Right ventricle myocardium superior (tissue), 1 donor: ENCODE results near the gene XYLT1. TPM values are rescaled to one million over a fixed set of nuclear protein-coding genes. Genes with fewer than 3 reads are reported as not detected.

Experiments
- ATAC-seq: fragments of 200-7000 bp; cut with Tn5 transposase; one replicate; pipeline ENCODE4 v1.9.1; 2020; ENCODE audit warnings: mild to moderate bottlenecking; ENCODE audit not compliant: poor library complexity
- DNase-seq: peaks from one replicate; pipeline ENCODE4 v3.0.0-alpha.2; 2020
- intact Hi-C: fragments of 100-400 bp; cut with DNase I; formaldehyde crosslinking; loops from one replicate; pipeline ENCODE4 v1.11.2; 2022
- total RNA-seq: library from RNA; stranded (reverse); fragmentation: NEBNext Ultra II Directional; extraction: Animal tissue kit (Norgen Biotek cat#: 25700); gene quantifications from one replicate; pipeline ENCODE4 v1.2.1, GENCODE V29; 2021
- donor health status: DM: no; HTN: yes; CAD: no; lungs with severe emphysema.

The XYLT1 gene
- total RNA-seq, 1 donor from 2014 or later: 1.7 TPM

DNA sequence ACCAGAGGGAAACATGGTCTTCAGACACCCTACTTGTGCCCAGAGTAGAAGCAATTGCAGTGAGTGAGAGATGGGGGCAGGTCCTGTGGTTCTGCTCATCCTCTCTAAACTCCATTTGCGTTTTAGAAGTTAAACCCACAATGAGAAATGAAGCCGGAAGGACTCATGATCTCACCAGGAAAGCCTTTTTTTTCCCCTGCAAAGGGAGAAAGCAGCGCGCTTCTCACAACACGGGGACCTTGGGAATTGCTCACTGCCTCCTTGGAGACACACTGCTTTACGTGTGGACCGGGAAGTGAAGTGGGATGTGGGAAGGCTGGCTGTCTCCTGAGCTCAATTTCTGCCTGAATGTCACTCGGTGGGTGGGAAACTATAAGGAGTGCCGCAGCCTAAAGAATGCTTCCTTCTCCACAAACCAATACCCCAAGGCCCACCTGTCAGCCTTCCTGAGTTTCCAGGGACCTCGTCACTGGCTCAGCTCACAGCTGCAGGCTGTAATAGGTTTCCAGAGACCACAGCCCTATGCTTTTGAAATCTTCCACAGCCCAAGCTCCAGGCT lies 365.4 kb downstream of the XYLT1 start:
- ATAC-seq (no peak), DNase-seq (no peak)
- intact Hi-C loops: no loop called here

DNA sequence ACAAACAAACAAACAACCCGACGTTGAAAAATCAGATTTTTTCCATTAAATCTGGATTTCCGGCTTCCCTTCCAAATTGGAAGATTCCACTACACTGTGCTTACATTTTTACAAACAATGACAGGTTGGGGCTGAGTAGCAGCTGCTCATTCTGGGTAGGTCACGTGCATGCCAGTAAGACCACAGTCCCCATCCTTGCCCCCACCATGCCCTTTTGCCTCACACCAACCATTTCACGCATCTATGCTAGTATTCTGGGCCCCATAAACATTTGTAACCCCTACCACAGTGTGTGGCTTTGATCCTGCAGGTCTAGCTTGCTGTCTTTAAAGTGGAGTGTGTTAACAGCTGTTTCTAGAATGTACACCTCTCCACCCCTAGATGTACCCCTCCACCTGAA lies 366.1 kb downstream of the XYLT1 start:
- DNase-seq: no peak
- no peak for ATAC-seq
- intact Hi-C loops: no loop called here

DNA sequence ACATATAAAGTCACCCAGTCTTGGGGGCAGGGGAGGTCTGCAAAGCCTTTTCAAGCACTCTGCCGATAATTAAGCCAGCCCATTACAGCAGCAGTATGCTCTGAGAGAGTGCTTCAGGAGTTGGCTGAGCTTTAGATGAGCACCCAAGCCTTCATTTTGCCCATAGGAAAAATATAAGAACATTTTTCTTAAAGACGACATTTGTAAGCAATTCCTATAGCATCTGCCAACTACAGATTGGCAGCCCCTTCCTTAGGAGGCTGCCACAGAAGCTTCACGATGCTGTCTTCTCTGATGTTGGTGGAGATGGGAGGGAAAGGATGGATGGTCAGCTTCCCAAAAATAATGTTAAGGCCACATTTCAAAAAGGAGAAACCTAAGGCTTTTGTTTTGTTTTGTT lies 367.5 kb downstream of the XYLT1 start:
- intact Hi-C loops: no loop called here
- DNase-seq: no peak
- ATAC-seq: no peak

DNA sequence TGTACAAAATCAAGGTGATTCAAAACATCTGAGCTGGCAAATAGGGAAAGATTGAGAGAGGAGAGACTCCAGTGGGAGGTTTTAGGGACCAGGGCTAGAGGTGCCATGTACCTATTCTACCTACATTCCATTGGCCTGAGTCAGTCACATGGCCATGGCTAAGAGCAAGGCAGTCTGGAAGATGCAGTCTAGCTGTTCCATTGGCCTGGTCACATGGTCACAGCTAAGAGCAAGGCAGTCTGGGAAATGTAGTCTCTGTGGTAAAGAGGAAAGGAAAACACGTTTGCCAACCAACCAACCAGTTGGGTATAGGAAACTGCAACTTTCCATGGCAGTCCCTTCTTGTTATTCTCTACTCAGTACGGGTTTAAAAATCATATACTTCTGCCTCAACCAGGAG lies 369.1 kb downstream of the XYLT1 start:
- intact Hi-C loops: no loop called here
- no peak for ATAC-seq
- no peak for DNase-seq

DNA sequence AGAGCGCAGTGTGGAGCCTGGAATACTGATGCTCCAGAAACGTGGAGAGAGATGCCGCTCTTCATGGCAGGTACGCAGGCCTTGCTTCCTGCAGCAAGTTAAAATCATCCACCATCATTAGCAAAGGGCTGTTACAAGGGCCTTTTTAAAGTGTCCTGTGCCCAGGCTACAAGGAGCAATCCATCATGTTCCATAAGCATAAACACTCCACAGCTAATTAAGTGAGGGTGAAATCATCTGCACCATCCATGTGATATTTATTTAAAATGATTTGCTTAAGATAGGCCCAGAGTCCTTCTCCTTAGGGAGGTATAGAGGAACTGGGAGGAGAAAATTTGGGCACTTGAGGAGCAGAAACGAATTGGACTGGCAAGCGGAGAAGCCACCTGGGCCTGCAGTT lies 372.1 kb downstream of the XYLT1 start:
- intact Hi-C loops: no loop called here
- DNase-seq (no peak), ATAC-seq (no peak)

DNA sequence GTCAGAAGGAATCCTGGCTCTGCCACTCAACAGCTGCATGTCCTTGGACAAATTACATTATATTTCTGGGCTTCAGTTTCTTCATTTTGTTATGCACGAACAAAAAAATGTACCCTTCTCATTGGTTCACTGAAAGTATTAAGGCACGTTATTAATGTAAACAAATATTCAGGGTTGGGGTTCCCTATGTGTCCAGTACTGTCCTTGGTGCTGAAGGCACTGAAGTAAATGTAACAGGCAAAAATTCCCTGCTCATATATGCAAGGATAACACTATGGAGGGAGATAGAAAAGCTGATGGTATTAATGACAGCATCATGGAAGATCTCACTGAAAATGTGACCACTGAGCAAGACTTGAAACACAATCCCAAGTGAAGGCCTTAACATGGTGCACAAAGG lies 386.6 kb downstream of the XYLT1 start:
- intact Hi-C loops: no loop called here
- ATAC-seq: no peak
- no peak for DNase-seq

DNA sequence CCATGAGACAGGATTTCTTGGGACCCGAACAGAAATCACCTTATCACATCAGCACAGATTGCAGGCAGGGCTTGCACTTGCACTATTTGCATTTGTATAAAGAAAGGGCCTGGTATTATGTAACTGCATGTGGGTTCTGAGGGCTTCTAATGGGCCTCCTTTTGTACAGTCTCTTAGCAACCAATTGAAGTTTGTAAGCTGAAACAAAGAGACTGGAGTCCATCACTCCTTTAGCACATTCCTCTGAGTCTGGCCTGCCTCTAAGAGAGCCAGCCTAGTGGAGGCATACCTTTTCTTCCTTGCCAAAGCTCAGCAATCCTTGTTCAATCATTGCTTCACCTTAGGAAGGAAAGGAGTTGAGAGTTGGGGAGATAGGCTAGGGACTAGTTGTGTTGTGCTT lies 387.1 kb downstream of the XYLT1 start:
- no peak for ATAC-seq
- DNase-seq: no peak
- intact Hi-C loops: no loop called here

DNA sequence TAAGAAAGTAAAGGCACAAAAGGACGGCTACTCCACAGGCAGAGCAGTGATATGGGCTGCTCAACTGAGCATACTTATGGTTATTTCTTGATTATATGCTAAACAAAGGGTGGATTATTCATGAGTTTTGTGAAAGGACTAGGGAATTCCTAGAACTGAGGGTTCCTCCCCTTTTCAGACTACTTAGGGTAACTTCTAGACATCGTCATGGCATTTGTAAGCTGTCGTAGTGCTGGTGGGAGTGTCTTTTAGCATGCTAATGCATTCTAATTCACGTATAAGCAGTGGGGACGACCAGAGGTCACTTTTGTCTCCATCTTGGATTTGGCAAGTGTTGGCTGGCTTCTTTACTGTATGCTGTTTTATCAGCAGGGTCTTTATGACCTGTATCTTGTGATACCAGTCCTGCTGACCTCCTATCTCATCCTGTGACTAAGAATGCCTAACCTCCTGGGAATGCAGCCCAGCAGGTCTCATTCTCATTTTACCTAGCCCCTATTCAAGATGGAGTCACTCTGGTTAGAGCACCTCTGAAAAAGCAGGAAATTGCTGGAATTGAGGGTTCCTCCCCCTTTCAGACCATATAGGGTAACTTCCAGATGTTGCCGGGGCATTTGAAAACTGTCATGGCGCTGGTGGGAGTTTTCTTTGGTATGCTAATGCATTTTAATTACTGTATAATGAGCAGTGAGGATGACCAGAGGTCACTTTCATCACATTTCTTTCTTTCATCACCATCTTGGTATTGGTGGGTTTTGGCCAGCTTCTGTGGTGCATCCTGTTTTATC lies 388.5 kb downstream of the XYLT1 start:
- DNase-seq (no peak), ATAC-seq (no peak)
- intact Hi-C loops: no loop called here

DNA sequence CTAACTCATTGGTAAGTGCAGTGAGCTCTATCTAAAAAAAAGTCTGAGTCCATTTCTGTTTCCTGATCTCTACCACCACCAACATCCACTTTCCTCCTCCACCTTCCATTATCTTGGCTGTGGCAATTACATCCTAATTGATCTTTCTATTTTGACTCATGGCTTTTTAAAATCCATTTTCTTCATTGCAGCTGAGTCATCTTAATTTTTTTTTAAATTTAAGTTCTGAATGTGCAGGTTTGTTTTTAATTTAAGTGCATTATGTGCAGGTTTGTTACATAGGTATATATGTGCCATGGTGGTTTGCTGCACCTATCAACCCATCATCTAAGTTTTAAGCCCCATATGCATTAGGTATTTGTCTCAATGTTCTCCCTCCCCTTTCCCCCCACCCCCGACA lies 390.7 kb downstream of the XYLT1 start:
- ATAC-seq (no peak), DNase-seq (no peak)
- intact Hi-C loops: no loop called here

DNA sequence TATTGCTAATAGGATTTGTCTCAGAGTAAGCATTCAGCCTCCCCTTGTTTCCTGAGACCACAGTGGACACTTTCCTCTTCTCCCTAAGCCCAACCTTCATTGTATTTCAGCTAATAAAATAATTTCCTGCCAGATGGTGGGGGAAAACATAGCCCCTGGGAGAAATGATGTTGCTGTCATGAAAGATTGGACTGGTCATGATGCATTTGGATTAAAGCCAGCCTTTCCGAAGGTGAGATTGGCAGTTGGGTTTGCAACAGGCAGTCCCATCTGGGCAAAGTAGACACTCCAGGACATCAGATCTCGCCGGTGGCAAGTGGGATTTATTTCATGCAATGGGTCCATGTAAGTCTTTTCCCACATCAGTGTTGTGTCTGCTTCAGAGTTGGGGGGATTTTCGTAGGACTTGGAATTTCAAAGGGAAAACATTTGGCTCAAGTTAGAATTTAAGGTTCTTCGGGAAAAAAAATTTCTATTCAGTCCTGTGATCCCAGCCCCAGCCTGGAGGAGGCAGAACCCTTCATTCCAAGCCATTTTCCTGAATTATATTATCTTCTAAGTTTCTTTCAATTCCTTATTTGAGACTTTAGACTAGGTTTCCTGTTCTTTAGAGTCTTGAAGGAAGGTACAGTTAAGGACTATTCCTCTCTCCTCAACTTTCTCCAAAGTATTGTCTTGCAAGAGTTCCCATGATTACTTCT lies 391.7 kb downstream of the XYLT1 start:
- DNase-seq (no peak), ATAC-seq (no peak)
- intact Hi-C loops: no loop called here

DNA sequence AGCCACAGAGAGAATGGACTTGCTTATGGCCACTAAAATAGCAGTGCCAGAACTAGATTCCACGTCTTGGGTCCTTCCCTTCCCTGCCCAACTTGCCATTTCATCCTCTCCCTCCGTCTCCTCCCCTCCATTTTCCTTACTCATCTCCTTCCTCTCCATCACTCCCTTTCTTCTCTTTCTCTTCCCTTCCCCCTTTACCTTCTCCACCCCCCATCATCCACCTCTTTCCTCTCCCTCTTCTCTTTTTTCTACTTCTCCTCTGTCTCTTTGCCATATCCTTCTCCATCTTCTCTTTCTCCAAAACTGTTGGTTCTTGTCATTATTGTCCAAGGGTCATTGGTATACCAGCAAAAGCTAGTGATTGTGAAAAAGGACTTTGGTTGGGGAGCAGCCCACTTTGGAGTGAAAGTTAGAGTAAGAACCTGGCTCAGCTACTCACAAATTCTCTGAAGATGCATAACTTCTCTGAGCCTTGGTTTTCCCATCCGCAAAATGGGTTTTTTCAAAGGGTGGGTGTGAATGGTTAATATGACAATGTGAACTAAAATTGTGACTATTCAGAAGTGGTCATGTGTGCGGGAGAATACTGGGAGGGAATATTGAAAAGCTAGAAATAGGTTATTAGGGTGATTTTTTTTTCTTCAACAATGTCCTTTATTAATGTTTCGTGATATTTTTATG lies 393.8 kb downstream of the XYLT1 start:
- DNase-seq (no peak), ATAC-seq (no peak)
- intact Hi-C loops: no loop called here

DNA sequence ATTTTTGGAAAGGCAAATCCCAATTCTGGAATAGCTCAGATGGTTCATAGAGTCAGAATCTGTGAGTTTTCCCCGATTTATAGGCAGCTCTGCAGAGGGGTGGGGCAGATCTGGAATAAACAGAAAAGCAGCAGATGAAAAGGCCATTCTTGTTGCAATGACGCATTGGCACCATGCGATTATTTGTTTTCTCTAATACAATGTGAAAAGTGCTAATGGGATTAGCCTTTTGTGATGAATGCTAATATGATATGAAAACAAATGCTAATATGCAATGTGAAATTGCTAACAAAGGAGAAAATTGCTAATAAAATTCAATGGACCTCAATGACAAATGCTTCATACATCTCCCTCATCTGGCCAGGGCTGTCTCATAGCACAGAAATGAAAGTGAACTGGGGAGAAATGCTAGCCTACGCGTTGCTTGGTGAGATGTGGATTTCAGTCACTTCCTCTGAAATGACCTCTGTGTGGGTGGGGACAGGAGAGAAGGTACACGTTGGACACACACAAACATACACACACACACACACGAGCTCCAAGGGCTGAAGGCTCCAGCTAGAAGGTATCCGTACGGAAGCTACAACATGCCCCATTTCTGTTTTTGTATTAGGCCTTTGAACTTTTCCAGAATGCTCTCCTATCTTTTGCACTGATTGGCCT lies 394.5 kb downstream of the XYLT1 start:
- intact Hi-C loops: no loop called here
- ATAC-seq (no peak), DNase-seq (no peak)

DNA sequence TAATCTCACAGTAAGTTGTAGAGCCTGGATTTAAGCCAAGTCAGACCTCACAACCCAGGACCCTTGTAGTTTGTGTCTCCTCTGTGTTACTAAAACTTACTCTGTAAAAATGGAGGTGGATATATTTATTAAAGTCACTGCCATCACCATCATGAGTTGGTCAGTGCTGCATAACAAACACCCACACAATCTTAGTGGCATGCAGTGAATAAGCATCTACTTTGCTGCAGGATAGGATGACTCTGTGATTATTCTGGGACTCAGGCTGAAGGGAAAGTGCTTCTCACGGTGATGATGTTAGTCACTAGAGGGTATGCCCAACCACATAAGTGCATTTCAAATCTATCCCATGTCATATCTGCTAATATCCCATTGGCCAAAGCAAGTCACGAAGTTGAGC lies 398.7 kb downstream of the XYLT1 start:
- intact Hi-C loops: no loop called here
- no peak for ATAC-seq

DNA sequence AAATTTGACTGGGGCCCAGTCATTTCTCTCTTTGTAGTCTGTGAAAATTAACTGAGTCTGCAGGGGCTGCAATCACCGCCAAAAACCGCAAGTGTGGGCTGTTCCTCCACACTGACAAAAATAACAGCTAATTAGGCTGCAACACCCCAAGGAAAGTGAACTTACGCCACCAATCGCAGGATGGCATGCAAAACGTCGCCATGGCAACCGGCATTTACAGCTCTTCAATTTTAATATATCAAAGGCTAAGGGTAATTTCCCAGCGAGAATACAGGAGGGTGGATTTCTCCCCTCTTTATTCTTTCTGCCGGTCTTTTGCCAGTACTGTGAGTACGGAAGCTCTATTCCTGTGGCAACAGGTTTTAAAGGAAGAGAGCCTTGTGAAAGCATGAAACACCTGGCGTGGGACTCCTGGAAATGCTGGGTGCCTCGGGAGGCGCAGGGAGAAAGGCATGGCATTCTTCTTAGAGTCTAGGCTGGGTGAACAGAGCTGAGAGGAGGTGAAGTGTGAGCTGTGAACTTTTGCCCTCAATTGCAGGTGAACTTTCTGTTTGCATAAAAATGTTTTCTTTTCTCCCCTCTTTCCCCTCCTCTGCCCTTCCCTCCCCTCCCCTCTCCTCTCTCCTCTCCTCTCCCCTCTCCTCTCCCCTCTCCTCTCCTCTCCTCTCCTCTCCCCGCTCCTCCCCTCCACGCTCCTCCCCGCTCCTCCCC lies 399.7 kb downstream of the XYLT1 start:
- DNase-seq (peak; percentile 54), ATAC-seq (no peak)
- intact Hi-C loops: no loop called here

More for the DNA sequence above, 398.7 kb downstream of the XYLT1 start:
- no peak for DNase-seq

DNA sequence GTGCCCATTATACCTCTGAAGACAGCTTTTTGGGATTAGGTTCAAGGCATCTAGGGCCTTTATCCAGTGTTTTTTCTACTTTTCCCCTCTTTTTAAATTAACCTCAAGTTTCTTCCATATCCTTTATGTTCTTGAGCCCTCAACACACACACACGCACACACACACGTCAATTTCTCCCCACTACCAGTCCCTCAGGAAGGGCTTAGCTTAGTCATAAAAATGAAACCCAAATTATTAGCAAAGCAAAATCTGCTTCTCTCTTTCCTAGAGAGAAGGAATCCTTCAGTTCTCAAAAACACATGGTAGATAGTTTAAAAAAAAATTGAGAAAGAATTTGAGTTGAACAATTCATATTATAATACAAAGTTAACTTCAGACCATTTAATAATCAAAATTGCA lies 401.1 kb downstream of the XYLT1 start:
- intact Hi-C loops: no loop called here
- DNase-seq (no peak), ATAC-seq (no peak)

DNA sequence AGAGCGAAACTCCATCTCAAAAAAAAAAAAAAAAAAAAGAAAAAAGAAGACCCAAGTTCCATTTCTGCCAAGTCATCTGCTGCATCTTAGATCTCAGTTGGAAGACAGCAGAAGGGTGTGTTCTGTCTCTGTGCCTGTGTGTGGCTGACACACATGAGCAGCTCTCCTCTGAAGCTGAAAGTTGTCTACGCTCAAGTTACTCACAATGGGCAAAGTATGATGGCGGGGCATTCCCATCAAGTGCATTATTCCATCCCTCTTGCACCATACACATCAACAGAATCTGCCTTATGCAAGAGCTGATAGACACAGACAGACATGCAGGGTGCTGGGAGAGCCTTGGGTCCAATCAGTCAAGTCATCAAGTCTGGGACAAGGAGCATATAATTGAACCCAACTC lies 402.2 kb downstream of the XYLT1 start:
- DNase-seq (no peak), ATAC-seq (no peak)
- intact Hi-C loops: no loop called here

DNA sequence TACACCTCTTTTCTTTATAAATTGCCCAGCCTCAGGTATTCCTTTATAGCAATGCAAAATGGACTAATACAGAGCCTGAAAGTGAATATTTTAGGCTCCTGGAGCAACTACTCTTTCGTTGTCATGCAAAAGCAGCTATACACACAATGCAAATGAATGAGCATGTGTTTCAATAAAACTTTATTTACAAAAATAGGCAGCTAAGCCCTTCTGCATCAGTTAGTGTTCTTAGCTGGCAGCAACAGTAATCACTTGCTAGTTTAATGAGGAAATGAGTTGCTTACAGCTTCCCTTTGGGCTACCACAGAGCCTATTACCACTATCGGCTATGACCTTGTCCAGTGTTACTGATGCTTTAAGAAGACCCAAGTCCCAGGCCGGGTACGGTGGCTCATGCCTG lies 402.9 kb downstream of the XYLT1 start:
- intact Hi-C loops: no loop called here
- no peak for DNase-seq
- ATAC-seq: no peak
